Fibroblast of skin of right quadriceps (primary cell): ENCODE results near the gene RSPH1.

Experiments used
- DNase-seq: peaks from one replicate; pipeline ENCODE4 v3.0.0-alpha.2; 2013

RSPH1 gene

DNA sequence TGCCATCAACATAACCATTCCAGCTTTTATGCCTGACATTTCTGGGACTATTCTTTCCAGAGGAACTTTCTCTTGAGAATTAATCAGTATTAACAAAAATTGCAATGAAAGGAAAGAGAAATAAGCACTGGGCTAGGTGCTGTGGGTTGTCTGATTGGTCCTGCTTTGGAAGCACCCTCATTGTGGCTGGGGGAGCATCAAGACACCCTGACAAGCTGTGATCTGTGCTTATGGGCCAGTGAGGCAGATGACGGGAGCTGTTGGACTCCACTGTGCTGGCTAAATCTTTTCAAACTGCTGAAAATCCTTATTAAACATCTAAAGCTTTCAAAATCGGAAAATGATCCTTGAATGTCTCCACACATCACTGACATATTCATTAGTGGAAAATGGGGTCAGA lies 72.3 kb downstream of the RSPH1 start:
- DNase-seq: no peak

DNA sequence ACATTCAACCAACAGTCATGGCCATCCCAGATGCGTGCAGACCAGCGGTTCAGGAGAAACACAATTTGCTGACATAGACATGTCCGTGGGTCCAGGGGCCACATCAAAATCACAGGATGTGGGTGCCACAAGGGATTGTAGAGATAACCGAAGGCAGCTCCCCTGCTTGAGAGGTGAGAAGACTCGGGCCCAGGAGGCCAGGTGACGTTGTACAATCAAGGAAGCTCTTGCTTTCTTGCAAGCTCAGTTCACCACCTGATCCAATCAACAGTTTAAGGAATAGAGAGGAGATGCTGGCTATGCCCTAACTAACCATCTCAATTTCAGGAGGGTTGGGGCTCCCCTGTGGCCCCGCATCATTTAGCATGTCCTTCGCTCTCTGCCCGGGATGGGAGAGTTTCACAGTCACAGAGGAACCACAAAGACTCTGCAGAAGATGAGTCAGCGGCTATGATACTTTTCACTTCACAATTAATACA lies 72.8 kb downstream of the RSPH1 start:
- DNase-seq: no peak
